Activated naive CD4-positive, alpha-beta T cell treated with anti-CD3 and anti-CD28 coated beads, Interleukin-2, amount 50 U/mL, for 16 hours (primary cell): Measurements from ENCODE around the gene ZNF563.
"Not testable (repeated sequence)": the region's sequence is repeated elsewhere in the genome, so short reads cannot be mapped to it uniquely, and the experiment has no call there.

Source experiments
- DNase-seq: peaks from one replicate; pipeline ENCODE4 v3.0.0-alpha.2; 2020

The ZNF563 gene

GRCh38 chr19:12333162-12334159 is at the start of gene ZNF563:
ZNF563 (minus strand) TSS chr19:12333633; CDS start chr19:12333482, 151 bp downstream.
- peak; percentile 99 for DNase-seq

GRCh38 chr19:12380444-12380737 is 47.0 kb upstream of the ZNF563 start:
- no peak for DNase-seq

- no peak for DNase-seq
Measured at GRCh38 chr19:12379732-12380443, 46.5 kb upstream of the ZNF563 start.

GRCh38 chr19:12374026-12374425 is 40.6 kb upstream of the ZNF563 start:
- DNase-seq = no peak

- peak; percentile 90 for DNase-seq
Measured at GRCh38 chr19:12365236-12366162, 32.1 kb upstream of the ZNF563 start, which contains the start of gene ZNF442. ZNF442 (minus strand) TSS chr19:12365683; CDS start chr19:12363631, 2,052 bp downstream.

GRCh38 chr19:12364391-12365235 is 31.2 kb upstream of the ZNF563 start:
- DNase-seq = peak; percentile 10

GRCh38 chr19:12362236-12362635 is 28.8 kb upstream of the ZNF563 start:
- not testable (repeated sequence) for DNase-seq

GRCh38 chr19:12353375-12353774 is 19.9 kb upstream of the ZNF563 start:
- no peak for DNase-seq

GRCh38 chr19:12350890-12351197 is 17.4 kb upstream of the ZNF563 start:
- DNase-seq = no peak

- DNase-seq = no peak
Measured at GRCh38 chr19:12350185-12350889, 16.9 kb upstream of the ZNF563 start.

GRCh38 chr19:12346896-12347295 is 13.5 kb upstream of the ZNF563 start:
- no peak for DNase-seq

GRCh38 chr19:12345197-12345596 is 11.8 kb upstream of the ZNF563 start:
- DNase-seq = no peak

GRCh38 chr19:12331211-12331941 is 2.1 kb downstream of the ZNF563 start:
- peak; percentile 82 for DNase-seq

GRCh38 chr19:12330340-12330739 is 3.1 kb downstream of the ZNF563 start:
- DNase-seq = no peak

- DNase-seq = no peak
Measured at GRCh38 chr19:12325690-12326089, 7.7 kb downstream of the ZNF563 start.

GRCh38 chr19:12318782-12319413 is 14.5 kb downstream of the ZNF563 start:
- DNase-seq = no peak

GRCh38 chr19:12314553-12314952 is 18.9 kb downstream of the ZNF563 start:
- DNase-seq = no peak

GRCh38 chr19:12308891-12309290 is 24.5 kb downstream of the ZNF563 start:
- DNase-seq = not testable (repeated sequence)

- no peak for DNase-seq
Measured at GRCh38 chr19:12295191-12295590, 38.2 kb downstream of the ZNF563 start.
